Right atrium auricular region (tissue), 2 donors: ENCODE measurements around the gene CLK3. TPM values are rescaled to one million over a fixed set of nuclear protein-coding genes. Genes with fewer than 3 reads are reported as not detected.

ENCODE experiments used
- DNase-seq: peaks from one replicate; pipeline ENCODE4 v3.0.0-alpha.2; 2019; ENCODE audit warnings: low spot score
- H3K27ac ChIP-seq, 2 donors: fragments of 200-600 bp; sonication (generic); 1 replicate in 1 of 2; 2 replicates in 1 of 2; pipeline ENCODE4 v1.5.1; 2016 to 2019
- H3K27me3 ChIP-seq, 2 donors: fragments of 200-600 bp; sonication (generic); one replicate each; pipeline versions ENCODE4 v1.5.1 to v1.6.0; 2017 to 2019
- H3K36me3 ChIP-seq: fragments of 200-600 bp; sonication (generic); one replicate; pipeline ENCODE4 v1.5.1; 2016
- H3K4me1 ChIP-seq, 2 donors: fragments of 200-600 bp; sonication (generic); one replicate each; pipeline versions ENCODE4 v1.5.1 to v1.6.0; 2017 to 2019
- H3K4me3 ChIP-seq, 2 donors: fragments of 200-600 bp; sonication (generic); 1 replicate in 1 of 2; 2 replicates in 1 of 2; pipeline ENCODE4 v1.5.1; 2017 to 2019; ENCODE audit warnings: mild to moderate bottlenecking in 1 of 2, moderate library complexity in 1 of 2
- H3K9me3 ChIP-seq, 2 donors: fragments of 200-600 bp; sonication (generic); one replicate each; pipeline ENCODE4 v1.5.1; 2019
- CTCF ChIP-seq, 2 donors: fragments of 200-600 bp; sonication (generic); IDR thresholded peaks; one replicate each; pipeline ENCODE4 v1.5.1; 2019; ENCODE audit warnings: antibody characterized with exemption in 2 of 2
- total RNA-seq, 2 donors: library from RNA; depleted of rRNA; stranded (reverse); fragments of >200 nt; gene quantifications; one replicate each; pipeline ENCODE4 v1.1.0, GENCODE V29; 2016

The CLK3 gene
- total RNA-seq, 2 donors from 2014 or later: 52.8 to 59.2 TPM

DNA sequence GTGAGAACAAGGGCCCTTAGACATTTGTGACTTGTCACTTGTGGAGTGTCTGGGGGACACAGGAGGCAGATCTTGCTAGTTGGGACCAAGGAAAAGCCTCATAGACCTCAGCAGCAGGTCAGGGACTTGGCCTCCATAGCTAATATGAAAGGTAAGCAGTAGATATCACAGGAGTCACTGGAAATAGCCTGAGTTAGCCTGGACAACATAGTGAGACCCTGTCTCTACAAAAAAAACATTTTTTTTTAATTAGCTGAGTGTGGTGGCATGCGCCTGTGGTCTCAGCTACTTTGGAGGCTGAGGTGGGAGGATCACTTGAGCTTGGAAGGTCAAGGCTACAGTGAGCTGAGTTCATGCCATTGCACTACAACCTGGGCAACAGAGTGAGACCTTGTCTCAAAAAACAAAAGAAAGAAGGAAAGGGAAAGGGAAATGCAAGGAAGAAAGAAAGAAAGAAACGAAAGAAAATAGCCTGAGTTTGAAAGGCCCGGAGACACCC, 37.1 kb upstream of the CLK3 start:
- H3K27me3 ChIP-seq: no peaks in the 10 kb centered on the region
- H3K36me3 ChIP-seq: peaks cover 3% of the 10 kb centered on the region
- no peaks in the 10 kb centered on the region for H3K9me3 ChIP-seq
- H3K27ac ChIP-seq: no peak overlapping the region
- no peak for DNase-seq
- no peak for TF ChIP-seq CTCF (IDR thresholded peaks at IDR 0.05)
- H3K4me1 ChIP-seq: no peaks in the 10 kb centered on the region
- no peak overlapping the region for H3K4me3 ChIP-seq

DNA sequence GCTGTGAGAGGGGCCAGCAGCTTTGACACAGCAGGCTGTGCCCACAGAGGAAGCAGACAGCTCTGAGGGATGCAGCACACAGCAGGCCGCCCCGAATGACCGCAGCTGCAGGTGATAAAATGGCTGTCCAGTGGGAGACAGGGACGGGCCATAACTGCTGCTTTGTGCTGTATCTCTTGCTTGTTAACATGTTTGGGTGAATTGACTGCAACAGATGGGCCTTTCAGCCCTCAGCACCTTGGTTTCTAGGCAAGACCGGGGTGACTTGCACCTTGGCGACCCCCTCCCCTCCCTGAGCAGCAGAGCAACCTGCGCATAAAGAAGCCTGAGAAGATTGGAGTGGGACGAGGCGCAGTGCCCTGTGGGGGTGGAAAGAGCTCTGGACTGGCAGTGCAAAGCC, 36.6 kb upstream of the CLK3 start:
- no peaks in the 10 kb centered on the region for H3K36me3 ChIP-seq
- H3K4me3 ChIP-seq: no peak overlapping the region
- no peak overlapping the region for H3K27ac ChIP-seq
- no peaks in the 10 kb centered on the region for H3K4me1 ChIP-seq
- H3K9me3 ChIP-seq: no peaks in the 10 kb centered on the region
- DNase-seq: no peak
- no peaks in the 10 kb centered on the region for H3K27me3 ChIP-seq
- no peak for TF ChIP-seq CTCF (IDR thresholded peaks at IDR 0.05)

GRCh38 chr15:74580538-74581350, 34.9 kb upstream of the CLK3 start:
- no peak for DNase-seq
- Histone ChIP-seq H3K4me3 (no peak overlapping the region), H3K9me3 (no peaks in the 10 kb centered on the region), H3K36me3 (no peaks in the 10 kb centered on the region), H3K27me3 (no peaks in the 10 kb centered on the region), H3K4me1 (no peaks in the 10 kb centered on the region), H3K27ac (no peak overlapping the region)
- no peak for TF ChIP-seq CTCF (IDR thresholded peaks at IDR 0.05)

DNA sequence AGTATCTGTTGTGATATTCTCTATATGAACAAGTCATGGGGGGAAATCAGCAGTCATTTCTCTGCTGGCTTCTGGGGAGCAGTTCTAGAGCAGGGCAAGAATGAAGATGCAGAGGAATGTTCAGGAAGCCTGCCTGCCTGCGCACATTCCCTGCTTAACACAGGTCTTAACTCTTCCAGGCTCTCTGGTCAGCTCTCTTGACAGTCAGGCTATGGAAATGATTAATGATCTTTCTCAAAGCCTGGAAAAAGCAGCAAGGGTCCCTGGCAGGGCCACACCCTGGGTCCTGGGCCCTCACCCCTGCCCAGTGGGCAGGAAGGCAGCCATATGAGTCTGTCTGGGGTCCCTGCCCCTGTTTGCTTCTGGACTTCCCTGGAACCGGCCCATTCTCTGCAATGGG, 31.4 kb upstream of the CLK3 start:
- Histone ChIP-seq H3K4me1 (peaks cover 0 to 10% of the 10 kb centered on the region in 2 donors), H3K4me3 (no peak overlapping the region), H3K9me3 (no peaks in the 10 kb centered on the region), H3K27me3 (no peaks in the 10 kb centered on the region), H3K27ac (no peak overlapping the region), H3K36me3 (no peaks in the 10 kb centered on the region)
- TF ChIP-seq CTCF (IDR thresholded peaks at IDR 0.05): no peak
- DNase-seq: no peak

GRCh38 chr15:74584779-74585178, 30.9 kb upstream of the CLK3 start:
- Histone ChIP-seq H3K4me1 (peaks cover 0 to 13% of the 10 kb centered on the region in 2 donors), H3K36me3 (peaks cover 1% of the 10 kb centered on the region), H3K27ac (no peak overlapping the region), H3K9me3 (no peaks in the 10 kb centered on the region), H3K27me3 (no peaks in the 10 kb centered on the region), H3K4me3 (no peak overlapping the region)
- no peak for TF ChIP-seq CTCF (IDR thresholded peaks at IDR 0.05)
- no peak for DNase-seq
